Stimulated activated CD8-positive, alpha-beta memory T cell treated with anti-CD3 and anti-CD28 coated beads, Interleukin-4, amount 100 ng/mL, for 4 hours (primary cell): ENCODE data around the gene GPC6.

Experiments used
- DNase-seq, 2 donors: peaks; one replicate each; pipeline ENCODE4 v3.0.0-alpha.2; 2020; ENCODE audit warnings: low read depth in 2 of 2, low spot score in 1 of 2

The GPC6 gene

DNA sequence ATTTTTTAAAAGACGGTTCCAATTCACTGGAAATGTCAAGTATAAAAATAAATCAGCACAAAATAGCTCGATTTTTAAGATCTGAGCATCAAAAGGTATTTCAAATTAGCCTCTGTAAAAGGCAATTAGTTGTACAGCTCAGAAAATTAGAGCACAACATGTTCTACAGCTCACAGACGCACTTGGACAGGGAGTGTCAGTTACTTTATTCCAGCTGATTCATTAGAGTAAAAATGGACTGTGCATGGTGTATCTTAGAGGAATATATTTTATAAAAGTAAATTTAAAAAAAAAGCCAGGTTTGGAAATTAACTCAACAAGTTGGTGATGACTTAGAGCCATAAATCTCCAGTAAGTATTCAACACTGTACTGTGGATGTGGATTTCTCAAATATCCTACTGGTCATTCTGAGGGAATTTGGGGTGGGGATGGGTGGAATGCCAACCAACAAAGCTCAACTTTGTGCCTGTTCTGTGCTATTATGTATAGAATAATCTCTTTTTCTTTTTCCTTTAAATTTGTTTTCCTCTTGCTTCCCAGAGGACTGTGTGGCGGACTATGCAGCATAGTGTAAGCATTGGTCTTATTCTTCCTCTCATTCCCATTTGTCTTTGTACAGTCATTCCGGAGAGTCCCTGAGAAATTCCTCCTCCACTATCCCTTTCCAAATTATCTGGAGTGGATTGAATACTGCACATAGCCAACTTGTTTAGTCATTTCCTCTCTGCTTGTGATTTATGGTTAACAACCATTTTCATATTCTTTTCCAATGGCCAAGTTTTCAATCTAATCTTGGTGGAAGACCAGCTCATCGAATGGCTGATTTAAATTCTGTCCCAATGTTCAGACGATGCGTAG is 1083.6 kb downstream of the GPC6 start:
- no peak for DNase-seq

DNA sequence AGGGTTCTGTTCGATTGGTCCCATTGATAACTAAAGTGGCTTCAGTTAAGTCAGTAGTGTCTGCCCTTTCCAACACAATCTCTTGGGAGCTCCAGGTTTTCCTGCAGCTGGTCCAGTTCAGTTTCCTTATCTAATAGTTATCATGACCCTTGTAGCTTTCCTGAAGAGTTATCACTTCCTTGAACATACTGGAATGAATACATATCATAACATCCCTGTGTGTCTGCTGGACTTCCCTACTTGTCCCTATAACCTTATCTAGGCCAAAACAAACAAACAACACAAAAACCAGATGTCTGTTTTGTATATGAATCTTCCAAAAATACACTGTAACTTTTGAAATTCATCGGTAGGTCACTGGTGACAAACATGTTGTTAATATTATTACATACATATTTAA is 1085.3 kb downstream of the GPC6 start:
- no peak for DNase-seq

DNA sequence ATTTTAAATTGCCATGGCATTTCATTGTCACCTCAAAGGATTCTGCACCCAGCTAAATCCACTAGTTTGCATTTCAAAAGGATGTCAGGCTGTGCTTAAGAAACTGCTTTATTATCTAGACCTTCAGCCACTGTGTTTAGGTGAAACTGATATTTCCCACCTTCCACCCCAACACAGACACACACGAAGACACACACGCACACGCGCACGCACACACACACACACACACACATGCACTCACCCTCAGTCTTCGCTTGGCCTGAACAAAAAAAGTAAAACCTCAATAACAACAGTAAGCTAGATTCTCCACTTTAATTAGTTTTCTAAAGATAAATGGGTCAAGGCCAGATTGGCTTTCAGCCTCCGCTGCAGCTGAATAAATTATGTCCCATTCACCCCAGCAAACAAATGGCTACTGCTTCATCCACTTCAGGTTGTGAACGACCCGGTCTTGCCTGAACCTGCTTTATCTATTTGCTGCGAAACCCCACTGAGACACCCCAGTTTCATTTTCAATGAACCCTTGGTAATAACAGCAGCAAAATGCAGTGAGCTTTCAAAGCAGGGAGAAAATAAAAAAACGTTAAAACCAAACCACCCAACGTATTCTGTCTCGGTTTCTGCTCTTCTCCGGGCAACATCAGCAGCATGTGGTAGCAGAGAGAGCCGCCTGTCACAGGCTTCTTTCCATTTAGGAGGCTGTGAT is 1086.1 kb downstream of the GPC6 start:
- no peak for DNase-seq

DNA sequence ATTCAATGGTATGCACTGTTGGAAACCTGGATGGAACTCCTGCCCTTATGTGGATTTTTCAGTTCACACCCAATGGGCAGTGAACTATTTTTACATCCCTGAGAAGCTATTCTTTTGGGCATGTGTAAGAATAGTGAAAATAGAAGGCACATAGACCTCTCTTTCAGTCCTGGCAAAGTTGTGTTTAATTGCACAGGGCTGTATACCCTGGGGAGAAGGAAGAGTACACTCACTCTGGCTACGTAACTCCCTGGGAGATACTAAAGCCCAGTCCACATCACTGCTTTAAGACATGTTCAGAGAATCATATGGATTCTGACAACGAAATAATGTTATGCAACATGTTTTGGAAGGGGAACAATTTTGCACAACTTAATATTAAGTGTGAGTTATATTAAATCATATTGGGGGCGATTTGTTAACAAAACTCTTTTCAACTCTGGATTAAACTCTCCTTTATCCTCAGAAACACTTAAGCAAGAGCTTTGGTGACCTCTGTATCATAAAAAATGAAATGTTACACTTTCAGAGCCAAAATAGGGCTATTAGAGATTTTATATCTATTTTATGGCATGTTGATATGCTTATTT is 1086.8 kb downstream of the GPC6 start:
- DNase-seq = no peak

DNA sequence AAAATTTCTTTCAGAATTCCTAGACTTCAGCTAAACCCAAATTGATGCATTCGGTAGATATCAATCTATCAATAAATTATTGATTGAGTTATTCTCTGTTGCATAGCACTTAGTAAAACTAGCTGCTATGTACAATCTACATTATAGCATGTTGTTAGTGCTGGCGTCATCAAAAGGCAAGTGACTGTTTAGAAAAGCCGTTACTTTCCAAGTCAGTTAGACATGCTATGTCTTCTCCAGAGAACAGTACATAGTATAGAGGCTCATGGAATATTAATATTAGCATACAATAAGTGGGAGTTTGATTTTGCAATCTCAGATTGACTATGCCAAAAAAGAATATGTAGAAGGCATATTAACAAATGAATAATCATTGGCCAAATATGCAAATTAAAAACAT is 1087.3 kb downstream of the GPC6 start:
- DNase-seq = no peak

DNA sequence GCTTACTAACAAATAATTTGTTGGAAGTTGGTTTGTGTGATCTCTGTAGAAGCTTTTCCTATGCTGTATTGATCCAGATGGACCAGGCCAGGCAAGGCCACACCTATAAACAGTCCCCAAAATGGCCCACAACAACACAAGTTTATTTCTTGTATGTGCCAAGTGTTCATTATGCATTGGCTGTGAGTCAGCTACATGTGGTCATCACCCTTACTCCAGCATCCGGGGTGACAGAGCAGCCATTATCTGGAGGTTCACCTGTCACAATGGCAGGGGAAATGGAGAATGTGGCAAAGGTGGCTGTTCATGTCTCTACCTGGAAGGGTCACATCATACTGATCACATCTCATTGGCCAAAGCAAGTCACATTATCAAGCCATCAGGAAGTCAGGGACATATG is 1088.6 kb downstream of the GPC6 start:
- DNase-seq = no peak

DNA sequence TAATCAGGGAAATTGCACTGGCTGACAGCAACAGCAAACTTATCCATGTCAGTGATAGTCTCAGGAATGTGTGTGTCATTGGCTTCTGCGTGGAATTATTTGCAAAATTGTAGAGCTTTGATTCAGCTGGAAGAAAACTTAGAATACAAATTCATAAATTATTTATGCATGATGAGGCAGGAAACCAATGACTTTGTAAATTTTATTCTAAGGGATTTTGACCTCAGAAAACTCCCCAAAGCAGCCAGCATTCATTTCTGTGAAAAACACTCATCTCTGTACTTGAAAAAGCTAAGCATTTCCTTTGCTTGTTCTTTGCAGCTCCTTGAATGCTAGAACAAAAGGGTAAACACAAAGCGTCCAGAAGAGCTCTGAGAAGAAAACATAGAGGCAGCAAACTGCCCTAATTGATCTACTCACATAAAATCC is 1090.5 kb downstream of the GPC6 start:
- DNase-seq = no peak

DNA sequence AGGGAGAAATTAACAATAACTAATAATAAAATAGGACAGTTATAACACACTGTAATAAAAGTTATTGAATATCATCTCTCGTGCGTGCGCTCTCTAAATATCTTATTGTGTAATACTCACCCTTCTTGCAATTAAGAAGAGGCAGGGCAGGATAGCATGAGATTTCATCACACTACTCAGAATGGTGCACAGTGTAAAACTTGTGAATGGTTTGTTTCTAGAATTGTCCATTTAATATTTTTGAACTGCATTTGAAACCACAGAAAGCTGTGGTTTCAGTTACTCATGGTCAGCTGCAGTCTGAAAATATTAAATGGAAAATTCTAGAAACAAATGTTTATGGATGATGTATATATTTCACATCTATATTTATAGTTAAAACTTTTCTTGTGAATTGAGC is 1091.8 kb downstream of the GPC6 start:
- DNase-seq = no peak

DNA sequence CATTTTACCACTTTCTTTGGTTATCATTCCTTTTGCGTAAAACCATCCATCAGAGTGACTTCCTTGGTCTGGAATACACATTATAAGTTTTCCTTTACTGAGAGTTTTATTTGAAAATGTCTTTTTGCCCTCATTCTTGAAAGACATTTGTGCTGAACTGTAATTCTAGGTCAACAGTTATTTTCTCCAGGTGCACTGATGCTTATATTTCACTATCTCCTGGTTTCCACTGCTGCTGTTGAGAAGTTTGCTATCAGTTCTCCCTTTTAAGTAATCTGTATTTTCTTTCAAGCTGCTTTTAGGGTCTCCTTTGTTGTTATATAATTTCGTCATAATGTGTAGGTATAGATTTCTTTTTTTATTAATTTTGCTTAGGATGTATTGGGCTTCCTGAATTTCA is 1092.9 kb downstream of the GPC6 start:
- no peak for DNase-seq

DNA sequence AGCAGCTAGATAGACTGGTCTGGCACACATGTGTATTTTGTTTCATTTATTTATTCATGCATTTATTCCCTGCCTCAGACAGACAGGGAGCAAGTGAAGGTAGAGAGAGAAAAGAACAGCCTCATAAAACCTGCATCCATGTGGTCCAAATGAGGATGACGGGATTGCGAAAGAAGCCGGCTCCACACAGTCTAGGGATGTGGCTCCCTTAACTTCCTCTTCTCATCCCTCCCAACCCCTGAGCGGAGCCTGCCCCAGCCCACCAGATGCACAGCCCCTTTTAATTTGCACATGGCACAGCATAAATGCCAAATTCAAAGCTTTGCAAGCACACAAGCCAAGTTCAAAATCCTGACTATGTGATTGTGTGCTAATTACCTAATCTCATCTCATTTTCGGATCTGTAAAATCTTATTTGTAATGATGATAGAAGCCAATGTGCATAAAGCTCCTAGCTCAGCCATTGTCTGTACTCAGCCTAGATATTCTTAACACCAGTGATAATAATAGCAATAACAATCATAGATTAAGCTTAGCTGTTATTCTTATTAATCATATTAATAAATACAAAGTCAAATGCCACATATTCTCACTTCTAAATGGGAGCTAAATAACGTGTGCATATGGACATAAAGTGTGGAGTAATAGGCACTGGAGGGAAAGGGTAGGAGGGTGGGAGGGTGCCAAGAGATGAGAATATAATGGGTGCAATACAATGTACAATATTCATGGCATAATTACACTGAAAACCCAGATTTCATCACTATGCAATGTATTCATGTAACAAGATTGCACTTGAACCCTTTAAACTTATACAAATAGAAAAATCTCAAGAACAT is 1096.5 kb downstream of the GPC6 start:
- no peak for DNase-seq

DNA sequence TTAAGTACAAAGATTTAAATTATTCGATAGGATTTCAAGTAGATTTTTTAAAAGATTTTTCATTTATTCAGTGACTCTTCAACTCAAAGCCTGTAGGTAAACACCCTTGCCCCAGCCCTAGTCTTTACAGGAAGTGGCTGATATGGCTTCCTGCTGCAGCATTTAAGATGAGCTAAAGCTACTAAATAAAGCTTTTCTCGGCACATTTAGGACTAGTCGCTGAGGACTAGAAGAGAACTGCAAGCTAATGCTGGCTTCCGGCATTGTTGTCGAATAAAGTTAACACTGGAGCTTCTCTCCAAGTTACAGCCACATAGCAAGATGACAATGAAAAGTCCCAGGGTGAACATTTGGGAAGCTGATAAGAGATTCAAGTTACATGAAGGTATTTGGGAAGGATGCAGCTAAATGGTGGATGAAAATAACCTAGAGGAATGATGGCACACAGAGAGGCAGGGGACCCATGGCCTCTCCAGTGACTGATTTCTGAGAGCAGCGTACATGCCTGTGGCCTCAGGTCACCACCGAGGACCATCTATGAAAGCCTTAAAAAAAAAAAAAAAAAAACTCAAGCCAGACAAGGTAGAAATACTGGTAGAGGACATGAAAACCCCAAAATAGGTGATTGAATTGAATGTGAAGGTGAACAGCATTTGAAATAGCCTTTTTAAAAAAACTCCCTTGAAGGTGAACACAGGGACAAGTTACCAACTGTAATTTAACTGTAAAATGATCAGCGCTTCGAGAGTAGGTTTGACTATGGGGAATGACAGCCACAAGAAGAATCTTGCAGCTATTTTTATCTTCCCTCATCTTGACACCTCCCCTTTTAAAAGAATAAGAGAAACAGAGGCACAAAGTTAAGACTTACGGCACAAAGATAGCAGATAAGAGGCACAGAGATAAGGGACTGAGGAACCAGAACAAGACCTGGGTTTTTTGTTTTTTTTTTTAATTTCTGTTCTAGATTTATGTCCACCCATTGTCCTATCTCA is 1097.5 kb downstream of the GPC6 start:
- DNase-seq = no peak

DNA sequence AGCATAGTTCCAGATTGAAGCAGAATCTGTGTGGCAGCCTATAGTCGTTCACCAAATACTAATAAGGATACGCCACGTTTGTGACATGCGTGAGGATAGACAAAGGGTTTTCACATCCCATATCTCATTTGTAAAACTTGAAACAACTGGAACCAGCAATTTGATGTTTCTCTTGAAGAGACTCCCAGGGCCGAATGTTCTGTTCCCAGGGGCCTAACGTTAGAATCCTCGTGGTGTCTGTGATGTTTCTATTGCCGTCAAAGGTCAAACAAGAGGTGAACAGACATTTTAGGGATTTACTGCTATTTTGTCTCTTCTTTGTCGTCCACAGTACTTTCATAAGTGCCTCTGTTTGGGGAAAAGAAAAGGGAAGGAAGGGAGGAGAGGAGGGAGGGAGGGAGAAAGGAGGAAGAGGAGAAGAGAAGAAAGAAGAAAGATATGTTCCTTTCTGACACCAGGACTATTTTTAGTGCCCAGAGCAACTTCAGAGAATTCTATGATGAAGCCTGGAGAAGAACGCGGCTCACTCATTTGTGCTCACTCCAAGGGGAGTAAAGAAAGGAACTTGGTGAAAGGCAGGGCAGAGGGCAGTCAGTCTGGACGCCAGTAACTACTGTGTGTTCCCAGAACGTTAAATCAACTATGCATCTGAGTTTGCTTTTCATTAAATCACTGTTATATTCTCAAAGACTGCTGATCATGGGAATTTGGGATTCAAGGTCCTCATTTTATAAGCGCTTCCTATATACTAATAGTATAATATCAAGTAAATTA is 1098.3 kb downstream of the GPC6 start:
- DNase-seq = no peak

DNA sequence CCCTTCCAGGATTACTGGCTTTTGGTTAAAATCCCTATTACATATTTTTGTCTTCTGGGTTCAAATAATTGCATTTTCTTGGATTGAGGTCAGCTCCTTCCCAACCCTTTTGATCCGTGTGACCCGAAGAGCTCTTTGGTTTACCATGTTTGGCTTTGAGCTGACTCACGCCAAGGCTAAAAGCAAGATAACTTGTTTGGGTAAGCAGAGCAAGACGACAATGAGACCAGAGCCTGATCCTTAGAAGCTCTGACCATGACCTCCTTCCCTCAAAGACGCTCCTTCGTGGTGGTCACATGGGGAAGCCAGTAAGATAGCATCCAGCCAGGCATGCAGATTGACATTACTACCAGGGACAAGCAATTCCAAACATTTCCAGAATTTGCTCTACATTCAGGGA is 1099.0 kb downstream of the GPC6 start:
- no peak for DNase-seq

DNA sequence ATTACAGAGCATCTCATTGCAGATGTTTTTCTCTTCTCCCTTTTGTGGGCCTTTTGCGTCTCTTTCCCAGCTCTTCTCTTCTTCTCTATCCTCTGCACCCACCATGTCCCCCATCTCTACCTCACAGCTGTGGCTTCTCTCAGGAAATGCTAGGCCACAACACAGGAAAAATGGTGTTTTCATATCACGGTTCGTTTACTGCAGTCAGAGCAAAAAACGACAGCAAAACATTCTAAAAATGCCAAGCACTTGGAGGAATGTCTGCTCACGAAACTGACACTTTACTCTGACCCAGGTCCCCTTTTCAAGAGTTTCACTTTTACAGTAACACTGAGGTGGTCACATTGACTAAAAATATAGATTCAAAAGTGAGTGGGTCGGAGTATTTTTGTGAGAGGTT is 1100.7 kb downstream of the GPC6 start:
- DNase-seq = no peak

DNA sequence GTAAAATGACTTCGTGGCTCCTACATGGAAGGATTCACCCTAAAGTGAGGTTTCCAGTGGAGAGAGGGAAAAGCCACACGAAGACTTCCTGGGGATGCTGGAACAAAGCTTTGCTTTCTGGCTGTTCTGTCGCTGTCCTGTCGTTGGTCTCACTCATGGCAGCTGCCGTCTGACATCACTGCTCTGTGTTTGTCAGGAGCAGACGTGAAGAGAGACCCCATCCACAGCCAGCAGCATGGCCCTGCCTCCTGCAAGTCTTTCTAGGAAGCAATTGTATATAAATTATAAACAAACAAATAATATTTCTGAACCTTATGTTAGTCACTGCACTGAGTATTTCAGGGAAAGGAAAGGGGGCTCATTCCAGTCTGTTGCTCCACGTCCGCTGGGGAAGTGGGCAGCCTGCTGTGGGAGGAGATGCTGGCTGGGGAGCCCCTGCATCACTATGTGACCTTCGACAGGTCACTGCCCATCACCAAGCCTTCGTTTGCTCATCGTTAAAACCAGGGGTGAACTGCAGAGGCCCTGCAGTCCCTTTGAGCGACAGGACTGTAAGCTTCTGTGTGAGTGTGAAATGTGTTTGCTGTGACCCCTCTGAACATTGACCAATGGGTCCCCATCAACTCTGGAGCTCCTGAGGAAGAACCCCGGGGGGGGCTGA is 1101.9 kb downstream of the GPC6 start:
- DNase-seq = no peak

DNA sequence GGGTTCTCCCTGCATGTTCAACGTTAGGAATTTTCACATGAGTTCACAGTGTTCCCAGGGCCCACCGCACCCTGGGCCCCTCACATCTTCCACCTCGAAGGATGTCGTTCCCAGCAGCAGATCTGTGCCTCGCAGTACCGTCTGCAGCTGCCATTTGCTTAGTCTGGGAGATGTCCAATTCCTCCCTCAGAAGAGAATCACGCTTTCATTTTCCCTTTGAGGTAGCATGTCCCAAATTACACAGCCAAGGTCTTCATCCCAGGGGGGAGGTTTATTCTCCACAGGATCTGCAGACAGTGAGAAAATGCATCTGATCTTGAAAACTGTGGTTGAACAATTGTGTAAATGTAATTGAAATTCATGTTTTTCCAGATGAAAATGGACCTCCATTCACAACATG is 1102.7 kb downstream of the GPC6 start:
- DNase-seq = no peak

DNA sequence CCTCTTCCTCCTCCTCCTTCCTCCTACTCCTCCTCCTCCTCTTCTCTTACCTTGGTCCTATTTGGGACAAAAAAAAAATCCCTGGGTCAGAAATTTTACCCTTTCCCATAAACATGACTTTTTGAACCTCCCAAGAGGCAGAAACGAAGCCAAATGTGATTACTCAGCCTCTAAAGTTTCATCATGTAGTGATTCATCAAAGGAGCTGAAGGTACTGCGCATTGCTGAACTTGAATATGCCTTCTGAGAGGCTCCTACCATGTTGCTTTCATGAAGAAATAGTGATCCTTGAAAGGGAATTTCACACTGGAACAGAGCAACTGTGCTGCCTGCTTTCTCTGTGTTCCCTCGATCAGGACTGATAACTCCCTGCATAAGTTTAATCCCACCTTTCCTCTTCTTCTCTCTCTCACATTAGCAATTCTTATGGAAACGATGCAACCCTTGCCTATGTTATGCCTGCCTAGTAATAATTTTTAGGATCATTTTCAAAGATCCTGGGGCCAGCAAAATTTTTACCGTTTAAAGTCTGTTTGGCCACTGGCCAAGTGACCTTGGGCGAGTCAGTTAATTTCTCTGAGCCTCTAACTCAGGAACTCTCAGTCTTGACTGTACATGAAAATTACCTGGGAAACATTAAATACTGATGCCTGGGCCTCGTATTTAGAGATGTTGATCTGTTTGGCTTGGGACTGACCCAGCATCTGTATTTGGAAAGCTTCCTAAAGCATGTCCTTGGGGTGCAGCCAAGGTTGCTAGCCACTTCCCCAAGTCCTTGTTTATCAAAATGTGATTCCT is 1103.3 kb downstream of the GPC6 start:
- DNase-seq = no peak

DNA sequence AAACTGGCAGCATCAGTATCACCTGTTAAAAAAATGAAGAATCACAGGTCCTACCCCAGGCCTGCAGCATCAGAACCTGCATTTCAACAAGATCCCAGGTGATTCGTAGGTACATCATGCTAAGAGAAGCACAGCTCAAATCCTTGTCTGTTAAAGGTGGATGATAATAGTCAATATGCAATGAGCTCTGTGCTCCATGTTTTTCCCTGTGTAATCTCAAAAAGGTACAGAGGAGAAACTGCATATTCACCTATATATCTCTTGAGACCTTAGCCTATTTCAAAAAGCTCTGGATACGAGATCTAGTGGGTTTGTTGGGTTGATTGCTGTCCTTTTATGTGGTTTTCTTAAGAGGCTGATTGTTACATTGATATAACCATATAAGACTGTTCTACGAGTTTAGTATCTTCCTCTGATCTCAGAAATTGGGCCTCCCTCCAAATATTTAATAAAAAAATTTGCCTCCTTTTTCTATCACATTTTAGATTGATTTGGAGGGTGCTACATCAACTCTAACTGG is 1104.0 kb downstream of the GPC6 start:
- DNase-seq = no peak
